TTC549 (cell line): ENCODE results near the gene RCBTB2.
"Not testable (repeated sequence)": the region's sequence is repeated elsewhere in the genome, so short reads cannot be mapped to it uniquely, and the experiment has no call there.

Experiments
- FAIRE-seq: peaks from 2 replicates; lab custom pipeline; 2012; peaks lifted over from hg19 to GRCh38; lab: Jason Lieb, UNC

The RCBTB2 gene

GRCh38 chr13:48532506-48533499 is at the start of gene RCBTB2:
RCBTB2 (minus strand) TSS chr13:48533080; CDS start chr13:48521939, 11,141 bp downstream.
- FAIRE-seq, result no peak

GRCh38 chr13:48582084-48582483 is 49.2 kb upstream of the RCBTB2 start:
- FAIRE-seq, result no peak

GRCh38 chr13:48580896-48581295 is 48.0 kb upstream of the RCBTB2 start:
- no peak for FAIRE-seq

GRCh38 chr13:48580185-48580803 is 47.4 kb upstream of the RCBTB2 start:
- peak; percentile 90 for FAIRE-seq

- not testable (repeated sequence) for FAIRE-seq
Measured at GRCh38 chr13:48579919-48580180, 47.0 kb upstream of the RCBTB2 start.

GRCh38 chr13:48579165-48579918 is 46.5 kb upstream of the RCBTB2 start:
- no peak for FAIRE-seq

GRCh38 chr13:48578516-48579164 is 45.8 kb upstream of the RCBTB2 start:
- no peak for FAIRE-seq

- no peak for FAIRE-seq
Measured at GRCh38 chr13:48576448-48577010, 43.6 kb upstream of the RCBTB2 start.

- FAIRE-seq, result no peak
Measured at GRCh38 chr13:48575031-48575430, 42.2 kb upstream of the RCBTB2 start.

- FAIRE-seq, result no peak
Measured at GRCh38 chr13:48574041-48574796, 41.3 kb upstream of the RCBTB2 start.

- no peak for FAIRE-seq
Measured at GRCh38 chr13:48573213-48574007, 40.5 kb upstream of the RCBTB2 start.

- no peak for FAIRE-seq
Measured at GRCh38 chr13:48571126-48571913, 38.4 kb upstream of the RCBTB2 start.

- no peak for FAIRE-seq
Measured at GRCh38 chr13:48570216-48570828, 37.4 kb upstream of the RCBTB2 start.

- FAIRE-seq, result no peak
Measured at GRCh38 chr13:48569104-48569666, 36.3 kb upstream of the RCBTB2 start.

GRCh38 chr13:48568370-48569103 is 35.7 kb upstream of the RCBTB2 start:
- no peak for FAIRE-seq

GRCh38 chr13:48567515-48568369 is 34.9 kb upstream of the RCBTB2 start:
- no peak for FAIRE-seq

GRCh38 chr13:48564056-48564455 is 31.2 kb upstream of the RCBTB2 start:
- FAIRE-seq, result no peak
